CD1c-positive myeloid dendritic cell (primary cell): ENCODE data around the gene TMTC1.
"Not testable (repeated sequence)": the region's sequence is repeated elsewhere in the genome, so short reads cannot be mapped to it uniquely, and the experiment has no call there.

ENCODE experiments used
- DNase-seq: peaks from one replicate; pipeline ENCODE4 v3.0.0-alpha.2; 2016; ENCODE audit errors: extremely low spot score

Gene TMTC1

DNA sequence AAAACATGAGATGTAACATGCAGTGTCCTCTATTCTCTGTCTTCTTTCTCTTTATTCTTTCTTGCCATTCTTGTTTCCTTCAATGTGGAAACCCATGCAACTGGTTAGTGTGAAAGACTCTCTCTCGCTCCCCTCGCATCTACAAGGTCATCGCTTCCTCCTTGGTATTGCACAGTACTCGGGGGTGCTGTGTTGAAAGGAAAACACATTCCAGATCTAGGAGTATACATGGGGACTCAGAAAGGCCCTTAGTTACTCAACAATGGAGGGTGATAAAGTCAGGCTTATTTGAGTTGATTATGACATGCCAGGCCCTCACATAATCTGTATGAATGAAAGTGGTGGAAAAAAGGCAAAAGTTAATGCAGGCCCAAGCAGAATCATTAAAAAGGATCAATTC lies 210.8 kb downstream of the TMTC1 start:
- DNase-seq: no peak

DNA sequence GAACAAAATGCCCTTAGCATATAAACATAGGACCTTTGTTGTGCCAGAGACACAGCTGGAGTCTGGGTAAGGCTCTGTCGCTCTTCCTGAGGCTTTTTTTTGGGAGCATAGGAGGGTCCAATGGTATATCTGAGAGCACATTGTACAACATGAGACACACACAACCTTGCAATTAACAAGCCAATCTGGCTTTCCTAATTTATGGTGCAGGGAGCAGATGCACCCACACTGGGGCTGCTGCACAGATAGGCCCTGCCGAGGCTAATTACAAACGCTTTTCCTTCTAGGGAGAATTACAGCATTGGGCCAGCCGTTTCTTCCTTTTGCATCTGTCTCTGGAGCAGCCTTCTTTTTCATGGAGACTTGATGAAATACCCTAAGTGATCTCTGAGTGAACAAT lies 211.3 kb downstream of the TMTC1 start:
- DNase-seq: no peak

DNA sequence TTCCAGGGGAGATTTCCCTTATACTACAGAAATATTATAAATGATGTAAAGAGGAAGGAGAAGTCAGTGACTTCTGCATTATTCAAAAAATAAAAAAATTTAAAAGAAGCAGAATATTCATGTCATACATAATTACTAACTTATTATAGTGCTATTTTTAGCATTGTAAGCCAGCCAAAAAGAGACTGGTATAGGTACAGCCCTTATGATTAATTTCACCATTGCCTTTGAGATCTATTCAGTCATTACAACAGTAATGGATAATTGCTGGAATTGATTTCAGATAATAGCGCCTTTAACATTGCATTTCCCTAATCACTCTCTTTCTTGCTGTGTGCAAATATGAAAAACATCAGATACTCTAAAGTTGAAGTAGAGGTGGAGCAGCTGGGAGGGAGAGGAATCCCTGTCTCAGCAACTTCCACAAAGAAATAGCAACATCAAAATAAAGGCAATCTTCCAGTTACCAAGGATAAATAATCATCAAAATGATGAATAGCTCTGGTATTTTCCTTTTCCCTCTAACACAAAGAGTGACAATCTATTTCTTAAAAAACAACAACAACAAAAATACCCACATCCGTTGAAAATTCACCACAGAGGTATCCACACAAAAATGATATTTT lies 214.5 kb downstream of the TMTC1 start:
- DNase-seq: no peak

DNA sequence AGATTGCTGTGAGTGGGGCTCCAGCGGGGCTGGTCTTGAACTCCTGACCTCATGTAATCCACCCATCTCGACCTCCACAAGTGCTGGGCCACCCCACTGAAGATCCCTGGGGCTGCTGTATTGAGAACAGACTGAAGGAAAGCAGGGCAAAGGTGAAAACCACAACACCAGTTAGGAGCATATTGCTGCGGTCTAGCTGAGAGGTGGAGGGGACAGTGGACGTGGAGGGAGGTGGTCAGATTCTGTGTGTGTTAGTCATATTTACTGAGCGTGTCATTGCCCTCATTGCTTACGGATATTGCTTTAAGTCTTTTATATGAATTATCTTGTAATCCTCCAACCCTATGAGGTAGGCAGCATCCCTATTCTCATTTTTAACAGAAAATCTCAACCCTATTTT lies 217.3 kb downstream of the TMTC1 start:
- no peak for DNase-seq

DNA sequence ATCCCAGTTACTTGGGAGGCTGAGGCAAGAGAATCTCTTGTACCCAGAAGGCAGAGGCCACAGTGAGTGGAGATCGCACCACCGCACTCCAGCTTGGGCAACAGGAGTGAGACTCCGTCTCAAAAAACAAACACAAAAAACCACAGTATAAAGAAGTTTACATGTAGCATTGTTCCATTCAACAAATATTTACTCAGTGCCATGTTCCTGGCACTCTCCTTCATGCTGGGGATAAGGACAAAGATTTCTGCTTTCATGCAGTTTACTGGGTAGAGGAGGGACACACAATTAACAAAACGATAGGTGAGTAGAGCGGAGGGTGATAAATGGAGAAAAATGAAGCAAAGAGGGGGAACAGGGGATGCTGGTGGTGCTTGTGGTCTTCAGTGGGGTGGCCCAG lies 218.0 kb downstream of the TMTC1 start:
- DNase-seq: no peak

DNA sequence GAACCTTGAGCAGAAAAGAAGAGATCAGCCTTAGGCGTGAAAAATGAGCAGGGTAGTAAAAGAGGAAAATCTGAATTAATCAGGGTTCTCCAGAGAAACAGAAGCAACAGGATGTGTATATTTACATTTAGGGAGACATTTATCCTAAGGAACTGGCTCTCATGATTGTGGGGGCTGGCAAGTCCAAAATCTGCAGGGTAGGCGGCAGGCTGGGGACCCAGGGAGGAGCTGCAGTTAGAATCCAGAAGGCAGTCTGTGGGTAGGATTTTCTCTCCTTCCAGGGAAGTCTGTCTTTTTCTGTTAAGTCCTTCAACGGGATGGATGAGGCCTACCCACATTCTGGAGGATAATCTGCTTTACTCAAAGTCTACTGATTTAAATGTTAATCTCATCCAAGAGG lies 218.8 kb downstream of the TMTC1 start:
- no peak for DNase-seq

DNA sequence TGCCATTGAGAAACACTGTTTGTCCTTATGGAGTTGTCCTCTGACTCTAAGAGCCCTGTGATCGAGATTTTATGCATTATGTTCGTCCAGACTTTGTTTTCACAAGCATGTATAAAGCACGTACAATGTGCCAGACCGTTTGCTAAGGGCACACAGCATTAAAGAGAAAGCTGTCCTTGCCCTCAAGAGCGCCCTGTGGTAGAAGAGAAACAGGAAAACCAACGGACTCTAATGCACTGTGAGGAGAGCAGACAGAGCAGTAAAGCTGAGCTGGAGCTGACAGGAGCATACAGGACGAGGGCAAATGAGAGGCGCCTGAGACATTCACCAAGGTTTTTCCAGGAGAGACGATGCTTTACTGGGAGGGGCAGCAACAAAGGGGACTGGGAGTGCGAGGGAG lies 220.1 kb downstream of the TMTC1 start:
- no peak for DNase-seq

DNA sequence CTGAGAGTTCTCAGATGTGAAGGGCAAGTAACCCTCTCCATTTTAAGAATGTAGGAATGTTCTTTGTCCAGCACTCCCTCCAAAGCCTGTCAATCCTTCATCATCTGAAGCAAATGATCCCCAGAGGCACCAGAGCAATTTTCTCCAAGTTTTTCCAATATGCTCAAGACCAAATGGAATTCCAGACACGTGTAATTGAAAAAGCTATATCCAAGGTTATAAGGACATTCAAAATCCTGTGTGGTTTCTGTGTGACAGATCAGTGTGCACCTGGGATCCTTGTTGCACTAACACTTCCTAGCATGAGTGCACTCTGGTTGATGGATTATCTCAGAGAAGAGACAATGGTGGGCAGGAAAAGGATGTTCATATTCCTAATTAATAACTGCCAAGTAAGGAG lies 220.7 kb downstream of the TMTC1 start:
- no peak for DNase-seq

DNA sequence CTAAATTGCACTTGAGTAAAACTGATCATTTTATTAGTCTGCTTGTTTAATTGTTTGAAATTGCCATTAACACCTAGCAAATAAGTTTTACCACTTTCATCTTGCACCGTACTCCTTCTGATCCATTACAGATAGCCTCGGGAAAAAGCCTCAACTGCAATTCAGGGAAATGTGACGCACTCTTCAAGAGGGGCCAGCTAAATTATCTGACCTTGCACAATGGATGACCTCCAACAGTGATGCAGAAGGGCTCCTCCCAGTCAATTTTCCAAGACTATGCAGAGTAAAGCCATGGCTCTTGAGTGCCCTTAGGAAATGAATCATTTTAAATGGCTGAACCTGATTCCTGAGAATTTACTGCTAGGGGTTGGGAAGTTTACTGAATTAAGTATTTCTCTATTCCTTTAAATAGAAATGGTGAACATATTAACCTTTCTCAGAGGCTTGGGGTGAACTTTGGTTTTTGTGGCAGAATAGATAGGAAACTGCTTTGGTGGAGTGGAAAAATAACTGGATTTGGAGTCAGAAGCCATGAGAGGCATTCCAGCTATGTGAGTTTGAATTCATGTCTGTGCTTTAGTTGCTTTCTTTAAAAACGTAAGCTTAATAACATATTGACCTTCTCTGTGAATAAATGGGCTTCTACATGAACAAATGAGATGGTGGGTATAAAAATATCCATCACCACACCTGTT lies 221.5 kb downstream of the TMTC1 start:
- DNase-seq: no peak

DNA sequence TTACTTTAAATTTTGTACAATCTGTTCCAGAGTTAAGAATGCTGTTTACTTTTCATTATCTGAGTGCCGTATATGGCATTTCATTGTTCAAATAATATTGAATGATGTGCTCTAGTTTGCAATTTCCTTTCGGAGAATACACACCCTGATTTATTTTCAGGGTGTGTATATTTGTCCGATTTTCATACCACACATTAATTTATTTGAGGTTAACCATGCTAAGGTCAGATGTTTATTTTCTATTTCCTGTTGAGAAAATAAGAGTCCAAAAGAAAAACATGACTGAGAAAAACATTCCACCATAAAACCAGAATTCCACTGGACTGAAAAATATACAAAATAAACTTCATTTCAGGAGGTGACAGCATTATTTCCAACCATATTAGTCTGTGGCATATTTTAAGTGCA lies 222.1 kb downstream of the TMTC1 start:
- DNase-seq: no peak

DNA sequence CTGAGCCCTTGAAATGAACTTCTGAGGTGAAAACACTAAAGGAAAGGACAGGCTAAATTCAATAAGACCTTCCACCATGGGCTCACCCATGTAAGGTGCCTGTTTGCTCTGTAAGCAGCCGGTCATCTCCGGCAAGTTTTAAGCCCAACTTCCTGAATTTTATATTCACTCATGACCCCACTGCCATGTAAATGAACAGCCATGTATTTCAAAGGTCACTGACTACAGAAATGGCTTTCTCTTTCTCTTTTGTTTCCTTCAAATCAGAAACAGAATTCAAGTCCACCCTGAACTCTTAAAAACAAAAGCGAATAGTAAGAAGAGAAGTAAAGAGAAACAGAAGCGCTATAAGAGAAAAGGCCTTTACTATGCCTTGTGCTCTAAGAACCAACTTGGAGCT lies 224.5 kb downstream of the TMTC1 start:
- no peak for DNase-seq

DNA sequence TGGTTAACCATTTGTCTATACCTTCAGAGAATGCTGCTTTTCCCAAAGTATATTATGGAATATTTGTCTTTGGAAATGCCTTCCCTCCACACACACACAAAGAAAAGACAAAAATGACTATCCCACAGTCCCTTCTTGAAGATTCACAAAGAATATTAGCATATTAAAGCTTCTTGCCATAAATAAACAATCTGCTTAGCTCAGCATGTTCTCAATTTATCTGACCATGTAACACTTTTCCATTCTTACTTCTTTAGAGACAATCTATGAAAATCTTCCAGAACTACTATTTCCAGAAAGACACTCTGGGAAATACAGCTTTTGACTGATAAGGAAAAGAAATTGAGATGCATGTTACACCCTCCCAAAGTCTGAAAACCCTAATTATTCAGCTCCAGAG lies 227.4 kb downstream of the TMTC1 start:
- no peak for DNase-seq

DNA sequence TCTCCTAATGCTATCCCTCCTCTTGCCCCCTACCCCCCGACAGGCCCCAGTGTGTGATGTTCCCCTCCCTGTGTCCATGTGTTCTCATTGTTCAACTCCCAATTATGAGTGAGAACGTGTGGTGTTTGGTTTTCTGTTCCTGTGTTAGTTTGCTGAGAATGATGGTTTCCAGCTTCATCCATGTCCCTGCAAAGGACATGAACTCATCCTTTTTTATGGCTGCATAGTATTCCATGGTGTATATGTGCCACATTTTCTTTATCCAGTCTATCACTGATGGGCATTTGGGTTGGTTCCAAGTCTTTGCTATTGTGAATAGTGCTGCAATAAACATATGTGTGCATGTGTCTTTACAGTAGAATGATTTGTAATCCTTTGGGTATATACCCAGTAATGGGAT lies 228.3 kb downstream of the TMTC1 start:
- not testable (repeated sequence) for DNase-seq

DNA sequence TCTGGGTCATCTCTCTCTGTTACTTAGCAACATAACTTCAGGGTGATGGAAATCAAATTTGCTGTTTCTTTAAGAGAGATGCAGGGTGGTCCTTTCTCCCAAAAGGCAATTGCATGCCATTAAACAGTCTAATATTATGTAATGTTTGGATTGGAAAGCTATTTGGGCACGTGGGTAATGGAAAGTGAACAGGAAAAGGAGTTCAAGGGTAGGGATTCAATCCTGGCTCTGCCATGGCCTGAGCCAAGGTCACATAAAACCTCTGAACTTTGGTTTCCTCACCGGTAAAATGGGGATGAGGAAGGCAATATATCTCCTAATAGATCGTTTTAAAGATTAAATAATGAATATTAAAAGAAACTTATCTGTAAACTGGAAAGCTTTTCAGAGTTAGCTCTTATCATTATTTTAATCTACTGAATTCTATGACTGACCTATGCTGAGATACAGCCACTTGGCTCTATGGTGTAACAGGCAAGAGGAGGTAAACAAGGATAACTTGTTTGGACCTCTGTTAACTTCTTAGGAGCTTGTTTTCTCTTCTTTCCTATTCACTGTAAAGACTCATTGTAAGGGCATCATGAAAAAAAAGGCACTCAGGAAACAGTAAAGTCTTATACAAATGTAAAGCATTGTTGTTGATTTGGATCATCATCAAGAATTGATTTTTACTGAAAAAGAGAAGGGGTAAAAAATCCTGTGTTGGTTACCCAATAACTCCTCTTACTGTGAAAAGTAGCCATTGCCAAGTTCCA lies 230.6 kb downstream of the TMTC1 start:
- DNase-seq: no peak

DNA sequence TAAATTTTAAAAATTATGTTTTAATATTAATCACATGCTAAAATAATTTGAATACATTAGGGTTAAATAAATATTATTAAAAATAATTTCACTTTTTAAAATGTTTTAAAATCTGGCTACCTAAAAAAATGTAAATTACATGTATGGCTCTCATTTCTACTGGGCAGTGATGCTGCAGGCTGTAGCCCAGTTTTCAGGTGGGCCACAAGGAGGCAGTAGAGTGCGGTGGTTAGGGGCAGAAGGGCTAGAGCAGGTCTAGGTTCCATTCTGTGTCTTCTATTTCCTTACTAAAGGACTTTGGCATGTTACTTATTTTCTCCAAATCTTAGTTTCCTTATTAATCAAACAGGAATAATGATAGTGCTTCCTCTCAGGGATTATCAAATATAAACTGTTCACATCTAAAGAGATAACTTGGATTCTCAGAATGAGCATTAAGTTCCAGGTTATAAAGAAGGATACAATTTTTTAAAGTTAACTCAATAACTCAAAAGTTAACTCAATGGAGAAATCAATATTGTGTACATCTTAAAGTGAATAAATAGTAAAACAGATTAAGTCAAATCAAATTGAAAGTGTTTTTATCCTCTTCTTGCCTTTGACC lies 231.3 kb downstream of the TMTC1 start:
- peak; percentile 49 for DNase-seq

DNA sequence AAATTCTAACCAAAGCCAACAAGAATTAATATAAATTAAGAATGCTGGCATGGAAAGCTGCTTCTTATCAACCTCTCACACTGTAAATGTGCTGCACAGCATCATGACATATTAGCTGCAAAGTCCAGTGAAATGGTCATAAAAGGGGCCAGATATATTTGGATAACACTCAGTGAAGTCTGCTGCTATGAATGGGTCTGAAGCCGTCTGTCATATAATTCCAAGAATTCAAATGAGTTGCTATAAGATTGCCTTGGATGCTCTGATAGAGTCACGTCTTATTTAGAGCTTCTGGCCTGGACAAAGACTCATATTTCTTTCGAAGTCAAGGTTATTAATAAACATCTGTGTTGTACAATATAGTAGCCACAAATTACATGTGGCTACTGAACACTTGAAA lies 231.9 kb downstream of the TMTC1 start:
- no peak for DNase-seq

DNA sequence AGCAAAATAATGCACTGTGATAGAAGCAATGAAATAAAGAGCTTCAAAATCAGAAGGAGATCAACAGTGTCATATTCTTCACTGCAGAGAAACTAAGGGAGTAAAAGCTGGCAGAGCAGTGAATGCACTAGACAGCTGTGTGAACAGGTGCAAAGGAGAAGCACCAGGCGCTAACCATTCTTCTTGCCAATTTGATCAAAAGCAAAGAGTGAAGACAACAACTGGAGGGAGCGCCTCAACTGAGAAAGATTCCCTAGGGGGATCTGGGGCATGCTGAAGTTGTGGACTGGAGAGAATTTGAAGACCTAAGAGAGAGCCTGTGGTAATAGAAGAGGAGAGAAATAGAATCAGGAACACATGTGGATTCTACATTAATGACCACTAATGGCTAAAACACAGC lies 235.9 kb downstream of the TMTC1 start:
- no peak for DNase-seq

DNA sequence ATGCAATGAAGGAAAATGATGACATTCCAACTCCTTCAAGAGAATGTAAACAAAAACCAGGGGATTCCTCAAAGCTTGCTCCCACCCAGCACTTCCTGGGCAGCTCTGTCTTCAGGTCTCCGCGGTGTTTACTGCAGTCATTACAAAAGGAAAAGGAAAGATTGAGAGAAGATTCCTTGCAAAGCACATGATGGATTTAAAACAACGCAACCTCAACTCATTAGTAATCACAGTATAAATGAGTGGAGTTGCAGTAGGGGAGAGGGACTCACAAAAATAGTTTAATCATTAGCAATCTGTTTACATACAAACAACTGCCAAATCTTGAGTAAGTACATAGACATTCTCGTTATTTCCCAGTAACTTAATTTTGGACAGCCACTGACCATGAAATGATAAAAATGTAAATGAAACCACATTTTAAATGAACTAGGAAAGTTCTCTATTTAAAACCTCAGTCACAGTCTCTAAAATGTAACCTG lies 236.6 kb downstream of the TMTC1 start:
- no peak for DNase-seq

DNA sequence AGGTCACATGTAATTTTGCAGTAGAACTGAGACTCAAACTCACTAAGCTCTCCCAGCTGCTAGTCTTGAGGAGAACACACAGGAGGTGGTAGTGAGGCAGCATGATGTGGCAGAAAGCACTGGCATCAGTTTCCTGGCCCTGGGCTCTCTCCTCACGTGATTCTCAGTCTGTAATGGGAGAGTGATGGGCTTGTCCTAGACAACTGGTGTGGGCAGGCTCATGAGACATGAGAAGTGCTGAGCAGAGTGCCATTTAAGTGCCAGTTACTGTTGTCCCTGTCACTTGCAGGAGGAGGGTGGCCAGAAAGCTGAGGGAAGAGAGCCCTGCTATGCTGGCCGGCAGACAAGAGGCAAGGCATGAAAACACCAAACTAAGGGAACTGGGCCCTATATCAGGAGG lies 237.7 kb downstream of the TMTC1 start:
- no peak for DNase-seq

DNA sequence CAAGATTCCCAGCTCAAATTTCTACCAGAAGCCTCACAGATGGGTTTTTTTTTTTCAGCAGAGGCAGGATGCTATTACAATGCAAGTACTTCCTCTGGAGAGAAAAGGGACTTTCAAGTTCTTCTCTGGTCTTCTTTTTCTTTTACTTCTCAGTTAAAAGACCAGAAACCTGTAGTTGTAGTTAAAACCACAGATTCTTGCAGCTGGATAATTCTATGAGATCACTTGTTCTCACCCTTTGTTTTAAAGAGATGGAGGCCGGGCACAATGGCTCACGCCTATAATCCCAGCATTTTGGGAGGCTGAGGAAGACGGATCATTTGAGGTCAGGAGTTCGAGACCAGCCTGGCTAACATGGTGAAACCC lies 238.7 kb downstream of the TMTC1 start:
- DNase-seq: no peak

DNA sequence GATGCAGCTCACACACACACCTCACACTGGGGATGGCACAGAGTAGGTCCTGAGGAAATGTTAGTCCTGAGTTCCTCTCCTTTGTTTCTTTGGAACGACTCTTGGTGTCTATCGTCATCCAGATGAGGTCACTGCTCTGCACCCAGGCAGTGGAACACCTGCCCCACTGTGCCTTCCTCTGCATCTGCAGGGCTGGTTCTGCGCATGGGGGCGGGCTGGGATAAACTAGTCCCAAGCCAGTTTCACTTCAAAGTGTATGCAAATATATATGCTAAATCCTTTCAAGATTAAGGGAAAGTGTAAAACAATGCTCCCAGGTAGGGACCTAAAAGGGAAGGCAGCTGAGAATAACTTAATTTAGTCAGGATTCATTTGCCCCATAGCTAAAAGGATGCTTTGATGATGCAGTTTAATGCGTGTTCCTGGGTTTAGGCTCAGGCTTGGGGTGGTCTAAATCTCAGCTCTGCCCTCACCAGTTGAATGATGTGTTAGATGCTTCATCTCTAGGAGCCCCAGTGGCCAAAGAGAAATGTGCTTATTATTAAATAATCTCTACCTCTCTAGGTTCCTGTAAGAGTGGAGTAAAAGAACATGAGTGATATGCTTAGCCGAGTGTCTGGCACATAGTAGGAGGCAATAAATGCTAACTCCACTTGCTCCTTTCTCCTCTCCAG lies 239.2 kb downstream of the TMTC1 start:
- no peak for DNase-seq

DNA sequence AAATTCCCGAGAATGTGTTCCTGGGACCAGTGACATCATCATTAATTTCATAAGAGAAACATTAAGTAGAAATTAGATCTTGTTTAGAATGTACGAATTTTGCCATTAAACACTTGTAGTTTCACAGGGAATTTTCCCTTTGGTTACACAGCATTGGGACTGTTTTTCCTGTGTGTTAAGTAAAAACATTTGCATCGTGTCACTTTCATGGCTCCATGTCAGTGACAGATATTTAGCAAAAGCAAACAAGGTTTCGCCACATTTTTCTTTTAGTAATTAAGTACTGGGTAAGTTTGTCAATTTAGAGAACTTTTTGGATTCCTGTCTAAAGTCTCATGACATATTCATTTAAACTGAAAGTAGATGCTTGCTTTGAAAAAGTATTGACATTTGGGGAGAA lies 240.7 kb downstream of the TMTC1 start:
- no peak for DNase-seq
